OCI-LY7 (cell line): ENCODE data around the gene RNF149. TPM values are rescaled to one million over a fixed set of nuclear protein-coding genes. Genes with fewer than 3 reads are reported as not detected.

Source experiments
- BruUV-seq: library from RNA; stranded (reverse); fragments of 400-500 nt; replicated peaks from 2 replicates; lab custom pipeline; 2021; lab: Mats Ljungman, UMichigan
- CTCF ChIA-PET: fragments of 300-600 bp; sonication (Branson Sonifier 250); formaldehyde crosslinking; loops from one replicate; lab custom pipeline; 2022; ENCODE audit warnings: antibody characterized with exemption; ENCODE audit not compliant: unreplicated experiment; lab: Charles Lee
- POLR2A ChIA-PET: fragments of 300-600 bp; sonication (Branson Sonifier 250); formaldehyde crosslinking; loops from one replicate; lab custom pipeline; 2022; ENCODE audit warnings: antibody characterized with exemption; lab: Charles Lee
- DNase-seq: peaks from one replicate; pipeline ENCODE4 v3.0.0-alpha.2; 2015; ENCODE audit warnings: low spot score
- H2AFZ ChIP-seq: fragments of 200-600 bp; sonication (generic), shearing (Covaris generic); 2 replicates; pipeline ENCODE4 v1.6.1; 2014; ENCODE audit warnings: mild to moderate bottlenecking, antibody characterized with exemption, low read length, moderate library complexity
- H3K27ac ChIP-seq: fragments of 200-600 bp; sonication (generic); 2 replicates; pipeline ENCODE4 v1.5.1; 2014; ENCODE audit warnings: mixed run types, low read depth, mild to moderate bottlenecking, moderate library complexity, low read length, inconsistent platforms; ENCODE audit not compliant: poor library complexity, severe bottlenecking
- H3K36me3 ChIP-seq: fragments of 200-600 bp; sonication (generic); 2 replicates; pipeline ENCODE4 v1.6.1; 2014; ENCODE audit warnings: mild to moderate bottlenecking, antibody characterized with exemption, low read length, moderate library complexity, mixed read lengths; ENCODE audit not compliant: insufficient read depth
- H3K4me1 ChIP-seq: fragments of 200-600 bp; sonication (generic); 2 replicates; pipeline ENCODE4 v1.5.1; 2014; ENCODE audit warnings: mild to moderate bottlenecking, low read length; ENCODE audit not compliant: insufficient read depth, poor library complexity, severe bottlenecking
- H3K4me2 ChIP-seq: fragments of 200-600 bp; sonication (generic); 2 replicates; pipeline ENCODE4 v1.6.1; 2014; ENCODE audit warnings: mild to moderate bottlenecking, low read length
- H3K4me3 ChIP-seq: fragments of 200-600 bp; sonication (generic); 2 replicates; pipeline ENCODE4 v1.5.1; 2014; ENCODE audit warnings: mild to moderate bottlenecking, low read depth, low read length; ENCODE audit not compliant: poor library complexity, severe bottlenecking
- H3K79me2 ChIP-seq: fragments of 200-600 bp; sonication (generic); 2 replicates; pipeline ENCODE4 v1.6.1; 2016; ENCODE audit warnings: low read depth, mild to moderate bottlenecking, low read length, moderate library complexity, mixed read lengths; ENCODE audit not compliant: insufficient read depth
- H3K9me2 ChIP-seq: fragments of 200-600 bp; sonication (generic); 2 replicates; pipeline ENCODE4 v1.6.1; 2016; ENCODE audit warnings: mild to moderate bottlenecking, low read length, mixed read lengths; ENCODE audit not compliant: insufficient read depth
- H3K9me3 ChIP-seq: fragments of 200-600 bp; sonication (generic); 2 replicates; pipeline ENCODE4 v1.6.1; 2014; ENCODE audit warnings: mild to moderate bottlenecking, mixed run types, low read length, mixed read lengths
- H4K20me1 ChIP-seq: fragments of 200-600 bp; sonication (generic); 2 replicates; pipeline ENCODE4 v1.6.1; 2014; ENCODE audit warnings: mild to moderate bottlenecking, antibody characterized with exemption, low read length, moderate library complexity, mixed read lengths; ENCODE audit not compliant: insufficient read depth
- EZH2phosphoT487 ChIP-seq: fragments of 200-600 bp; sonication (generic); IDR thresholded peaks from 2 replicates; pipeline ENCODE4 v1.6.1; 2018; ENCODE audit warnings: low read depth, borderline replicate concordance, mild to moderate bottlenecking, mixed run types, antibody characterized with exemption, low read length, moderate library complexity, mixed read lengths
- intact Hi-C: fragments of 100-400 bp; cut with micrococcal nuclease; formaldehyde crosslinking; loops from one replicate; pipeline ENCODE4 v1.10.0; 2022; ENCODE audit not compliant: unreplicated experiment
- total RNA-seq, 2 experiments: library from RNA; depleted of rRNA in 1 of 2; stranded (reverse); fragments of >200 nt in 1 of 2; shearing (Covaris generic) in 1 of 2; gene quantifications; 2 replicates each; pipeline ENCODE4 v1.2.3, GENCODE V29; 2014 to 2022
- TF ChIP-seq, protein P1 (sequence below): fragments of 200-600 bp; sonication (generic); conservative IDR thresholded peaks from 2 replicates; pipeline ENCODE4 v1.5.1; 2014; ENCODE audit warnings: mild to moderate bottlenecking, antibody characterized with exemption, low read length, moderate library complexity, mixed read lengths

Gene RNF149
- total RNA-seq, 2 experiments from 2014 or later: 10.3 to 17.9 TPM

GRCh38 chr2:101296371-101296770, 12.1 kb downstream of the RNF149 start:
- TF ChIP-seq EZH2phosphoT487: no peak
- TF ChIP-seq, protein P1, sequence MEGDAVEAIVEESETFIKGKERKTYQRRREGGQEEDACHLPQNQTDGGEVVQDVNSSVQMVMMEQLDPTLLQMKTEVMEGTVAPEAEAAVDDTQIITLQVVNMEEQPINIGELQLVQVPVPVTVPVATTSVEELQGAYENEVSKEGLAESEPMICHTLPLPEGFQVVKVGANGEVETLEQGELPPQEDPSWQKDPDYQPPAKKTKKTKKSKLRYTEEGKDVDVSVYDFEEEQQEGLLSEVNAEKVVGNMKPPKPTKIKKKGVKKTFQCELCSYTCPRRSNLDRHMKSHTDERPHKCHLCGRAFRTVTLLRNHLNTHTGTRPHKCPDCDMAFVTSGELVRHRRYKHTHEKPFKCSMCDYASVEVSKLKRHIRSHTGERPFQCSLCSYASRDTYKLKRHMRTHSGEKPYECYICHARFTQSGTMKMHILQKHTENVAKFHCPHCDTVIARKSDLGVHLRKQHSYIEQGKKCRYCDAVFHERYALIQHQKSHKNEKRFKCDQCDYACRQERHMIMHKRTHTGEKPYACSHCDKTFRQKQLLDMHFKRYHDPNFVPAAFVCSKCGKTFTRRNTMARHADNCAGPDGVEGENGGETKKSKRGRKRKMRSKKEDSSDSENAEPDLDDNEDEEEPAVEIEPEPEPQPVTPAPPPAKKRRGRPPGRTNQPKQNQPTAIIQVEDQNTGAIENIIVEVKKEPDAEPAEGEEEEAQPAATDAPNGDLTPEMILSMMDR: no peak
- intact Hi-C loops: no loop called here
- BruUV-seq: no TSS peak
- Histone ChIP-seq H3K4me2 (no peak overlapping the region), H3K36me3 (peaks cover 5% of the 10 kb centered on the region; the same call in 1 of the 2 replicates), H2AFZ (no peak overlapping the region), H4K20me1 (no peaks in the 10 kb centered on the region; the same call in 1 of the 2 replicates), H3K79me2 (no peaks in the 10 kb centered on the region; the same call in 1 of the 2 replicates), H3K4me3 (no peak overlapping the region), H3K9me2 (no peaks in the 10 kb centered on the region), H3K9me3 (no peaks in the 10 kb centered on the region), H3K27ac (no peak overlapping the region), H3K4me1 (no peaks in the 10 kb centered on the region)
- ChIA-PET POLR2A (interaction anchor here (1.0 to 1.8 kb wide), 2 partner anchors 13 to 21 kb away, joined by 5 read pairs; no protein-coding TSS in a partner anchor), CTCF (no interaction called here)
- no peak for DNase-seq

GRCh38 chr2:101295895-101296294, 12.6 kb downstream of the RNF149 start:
- Histone ChIP-seq H3K4me3 (no peak overlapping the region), H4K20me1 (no peaks in the 10 kb centered on the region; the same call in 1 of the 2 replicates), H3K9me3 (no peaks in the 10 kb centered on the region), H3K4me2 (no peak overlapping the region), H3K36me3 (peaks cover 5% of the 10 kb centered on the region; the same call in 1 of the 2 replicates), H3K9me2 (no peaks in the 10 kb centered on the region), H3K79me2 (no peaks in the 10 kb centered on the region; the same call in 1 of the 2 replicates), H3K27ac (no peak overlapping the region), H3K4me1 (no peaks in the 10 kb centered on the region), H2AFZ (no peak overlapping the region)
- POLR2A ChIA-PET: interaction anchor here (1.0 to 1.8 kb wide), 2 partner anchors 14 to 20 kb away, joined by 5 read pairs; no protein-coding TSS in a partner anchor
- DNase-seq: no peak
- intact Hi-C loops: no loop called here
- no TSS peak for BruUV-seq
- CTCF ChIA-PET: no interaction called here
- TF ChIP-seq EZH2phosphoT487: no peak
- TF ChIP-seq, protein P1: no peak

- no peaks in the 10 kb centered on the region for H3K4me1 ChIP-seq
- ChIA-PET POLR2A (interaction anchor here (1.8 kb wide), 1 partner anchor 15 kb away, joined by 5 read pairs; no protein-coding TSS in a partner anchor), CTCF (no interaction called here)
- no peak overlapping the region for H2AFZ ChIP-seq
- no peak for TF ChIP-seq EZH2phosphoT487
- TF ChIP-seq, protein P1: no peak
- intact Hi-C loops: no loop called here
- no peak overlapping the region for H3K27ac ChIP-seq
- H4K20me1 ChIP-seq: no peaks in the 10 kb centered on the region; the same call in 1 of the 2 replicates
- H3K79me2 ChIP-seq: no peaks in the 10 kb centered on the region; the same call in 1 of the 2 replicates
- H3K36me3 ChIP-seq: peaks cover 5% of the 10 kb centered on the region; the same call in 1 of the 2 replicates
- no peaks in the 10 kb centered on the region for H3K9me2 ChIP-seq
- BruUV-seq: no TSS peak
- H3K4me2 ChIP-seq: no peak overlapping the region
- DNase-seq: no peak
- no peak overlapping the region for H3K4me3 ChIP-seq
- no peaks in the 10 kb centered on the region for H3K9me3 ChIP-seq
Observed at GRCh38 chr2:101294861-101295260, 13.6 kb downstream of the RNF149 start.
